Neuron (in vitro differentiated cells): ENCODE data around the gene TBC1D32.
"Not testable (repeated sequence)": the region's sequence is repeated elsewhere in the genome, so short reads cannot be mapped to it uniquely, and the experiment has no call there.

Source experiments
- H2AFZ ChIP-seq: one replicate; pipeline ENCODE4 v1.6.1; 2013; ENCODE audit warnings: low read depth, mild to moderate bottlenecking, inconsistent platforms, low read length, moderate library complexity
- H3K27me3 ChIP-seq: one replicate; pipeline ENCODE4 v1.6.1; 2013; ENCODE audit warnings: low read length; ENCODE audit not compliant: insufficient read depth
- H3K36me3 ChIP-seq: one replicate; pipeline ENCODE4 v1.6.1; 2013; ENCODE audit warnings: low read length; ENCODE audit not compliant: insufficient read depth
- H3K4me1 ChIP-seq: one replicate; pipeline ENCODE4 v1.6.1; 2013; ENCODE audit warnings: low read length; ENCODE audit not compliant: insufficient read depth
- H3K4me3 ChIP-seq: 2 replicates; pipeline ENCODE4 v1.5.1; 2013; ENCODE audit warnings: mild to moderate bottlenecking, low read length, moderate library complexity
- H3K9me3 ChIP-seq: one replicate; pipeline ENCODE4 v1.6.1; 2013; ENCODE audit warnings: low read length

TBC1D32 gene

GRCh38 chr6:121043706-121044105, 290.6 kb downstream of the TBC1D32 start:
- not testable (repeated sequence) for H3K4me1 ChIP-seq, H3K36me3 ChIP-seq, H2AFZ ChIP-seq, H3K9me3 ChIP-seq, H3K4me3 ChIP-seq, H3K27me3 ChIP-seq

GRCh38 chr6:121043211-121043610, 291.1 kb downstream of the TBC1D32 start:
- H3K27me3 ChIP-seq, H3K4me1 ChIP-seq, H3K36me3 ChIP-seq, H3K4me3 ChIP-seq, H2AFZ ChIP-seq, H3K9me3 ChIP-seq: not testable (repeated sequence)

GRCh38 chr6:121042766-121043165, 291.5 kb downstream of the TBC1D32 start:
- Histone ChIP-seq H3K9me3 (no peaks in the 10 kb centered on the region), H3K4me3 (no peak overlapping the region), H3K4me1 (no peaks in the 10 kb centered on the region), H3K36me3 (no peaks in the 10 kb centered on the region), H3K27me3 (no peaks in the 10 kb centered on the region), H2AFZ (no peak overlapping the region)

- no peak overlapping the region for H2AFZ ChIP-seq
- no peak overlapping the region for H3K4me3 ChIP-seq
- no peaks in the 10 kb centered on the region for H3K4me1 ChIP-seq
- H3K9me3 ChIP-seq: no peaks in the 10 kb centered on the region
- no peaks in the 10 kb centered on the region for H3K36me3 ChIP-seq
- no peaks in the 10 kb centered on the region for H3K27me3 ChIP-seq
These were observed 293.4 kb downstream of the TBC1D32 start for GRCh38 chr6:121040831-121041230.

GRCh38 chr6:121033091-121033490, 301.2 kb downstream of the TBC1D32 start:
- H3K4me3 ChIP-seq: no peak overlapping the region
- no peaks in the 10 kb centered on the region for H3K4me1 ChIP-seq
- H3K36me3 ChIP-seq: no peaks in the 10 kb centered on the region
- no peaks in the 10 kb centered on the region for H3K27me3 ChIP-seq
- H3K9me3 ChIP-seq: no peaks in the 10 kb centered on the region
- H2AFZ ChIP-seq: no peak overlapping the region

GRCh38 chr6:121032268-121033006, 301.8 kb downstream of the TBC1D32 start:
- no peak overlapping the region for H3K4me3 ChIP-seq
- H3K36me3 ChIP-seq: no peaks in the 10 kb centered on the region
- no peak overlapping the region for H2AFZ ChIP-seq
- H3K9me3 ChIP-seq: no peaks in the 10 kb centered on the region
- no peaks in the 10 kb centered on the region for H3K27me3 ChIP-seq
- no peaks in the 10 kb centered on the region for H3K4me1 ChIP-seq
